Fibroblast of pulmonary artery (primary cell): Measurements from ENCODE around the gene MLLT10.

ENCODE experiments used
- DNase-seq: peaks from one replicate; pipeline ENCODE4 v3.0.0-alpha.2; 2010; ENCODE audit warnings: low read depth
- H3K4me3 ChIP-seq: replicated peaks from 2 replicates; pipeline ENCODE4 v1.5.1; 2011; ENCODE audit warnings: low read depth, mild to moderate bottlenecking, control low read depth, low read length, moderate library complexity
- TF ChIP-seq, protein P1 (sequence below): IDR thresholded peaks from 2 replicates; pipeline ENCODE4 v1.5.1; 2011; ENCODE audit warnings: mild to moderate bottlenecking, control low read depth, low read length, inconsistent platforms; ENCODE audit errors: missing control alignments

Gene MLLT10

GRCh38 chr10:21497177-21497807 is 36.7 kb upstream of the MLLT10 start:
- DNase-seq = peak; percentile 82

DNA sequence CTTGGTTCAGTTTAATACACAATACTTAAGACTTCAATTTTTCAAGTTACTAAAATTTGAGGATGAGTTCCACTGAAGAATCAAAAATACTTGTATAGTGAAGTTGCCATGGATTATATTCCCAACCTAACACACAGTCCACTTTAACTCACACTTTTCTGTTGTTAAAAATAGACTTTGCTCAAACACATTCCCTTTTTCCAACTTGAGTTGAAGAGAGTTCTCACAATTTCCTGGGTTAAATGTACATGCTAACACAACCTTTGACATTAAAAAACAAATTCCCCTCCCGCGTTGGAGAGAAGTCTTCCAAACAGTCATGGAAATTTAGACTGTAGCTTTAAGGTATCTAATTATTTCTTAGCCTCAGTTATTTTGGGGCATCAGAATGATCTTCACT is 35.7 kb upstream of the MLLT10 start:
- H3K4me3 ChIP-seq = no peak overlapping the region
- TF ChIP-seq, protein P1, sequence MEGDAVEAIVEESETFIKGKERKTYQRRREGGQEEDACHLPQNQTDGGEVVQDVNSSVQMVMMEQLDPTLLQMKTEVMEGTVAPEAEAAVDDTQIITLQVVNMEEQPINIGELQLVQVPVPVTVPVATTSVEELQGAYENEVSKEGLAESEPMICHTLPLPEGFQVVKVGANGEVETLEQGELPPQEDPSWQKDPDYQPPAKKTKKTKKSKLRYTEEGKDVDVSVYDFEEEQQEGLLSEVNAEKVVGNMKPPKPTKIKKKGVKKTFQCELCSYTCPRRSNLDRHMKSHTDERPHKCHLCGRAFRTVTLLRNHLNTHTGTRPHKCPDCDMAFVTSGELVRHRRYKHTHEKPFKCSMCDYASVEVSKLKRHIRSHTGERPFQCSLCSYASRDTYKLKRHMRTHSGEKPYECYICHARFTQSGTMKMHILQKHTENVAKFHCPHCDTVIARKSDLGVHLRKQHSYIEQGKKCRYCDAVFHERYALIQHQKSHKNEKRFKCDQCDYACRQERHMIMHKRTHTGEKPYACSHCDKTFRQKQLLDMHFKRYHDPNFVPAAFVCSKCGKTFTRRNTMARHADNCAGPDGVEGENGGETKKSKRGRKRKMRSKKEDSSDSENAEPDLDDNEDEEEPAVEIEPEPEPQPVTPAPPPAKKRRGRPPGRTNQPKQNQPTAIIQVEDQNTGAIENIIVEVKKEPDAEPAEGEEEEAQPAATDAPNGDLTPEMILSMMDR = no peak
- DNase-seq = no peak

More at GRCh38 chr10:21497177-21497807, 36.7 kb upstream of the MLLT10 start:
- TF ChIP-seq, protein P1 = no peak
- peak overlapping the region; percentile 80 for H3K4me3 ChIP-seq

GRCh38 chr10:21498986-21499385 is 35.0 kb upstream of the MLLT10 start:
- TF ChIP-seq, protein P1 = no peak
- H3K4me3 ChIP-seq = no peak overlapping the region
- DNase-seq = no peak

- TF ChIP-seq, protein P1 = no peak
- H3K4me3 ChIP-seq = no peak overlapping the region
- no peak for DNase-seq
Observed at GRCh38 chr10:21499701-21500577, 34.1 kb upstream of the MLLT10 start.

GRCh38 chr10:21500578-21500910 is 33.5 kb upstream of the MLLT10 start:
- TF ChIP-seq, protein P1 = no peak
- no peak overlapping the region for H3K4me3 ChIP-seq
- no peak for DNase-seq

GRCh38 chr10:21501091-21501490 is 32.9 kb upstream of the MLLT10 start:
- TF ChIP-seq, protein P1 = no peak
- no peak overlapping the region for H3K4me3 ChIP-seq
- no peak for DNase-seq
